GM21529 (cell line): ENCODE measurements around the gene RHEBL1.

Source experiments
- ATAC-seq: cut with Tn5 transposase; IDR thresholded peaks from one replicate; pipeline ENCODE4 v1.9.1; 2021; ENCODE audit not compliant: unreplicated experiment

Gene RHEBL1

GRCh38 chr12:49055092-49055491, 14.7 kb downstream of the RHEBL1 start:
- no peak for ATAC-seq

GRCh38 chr12:49054524-49054923, 15.3 kb downstream of the RHEBL1 start:
- no peak for ATAC-seq

- ATAC-seq = no peak
Observed at GRCh38 chr12:49054096-49054495, 15.7 kb downstream of the RHEBL1 start.

- no peak for ATAC-seq
Observed at GRCh38 chr12:49052451-49053208, 17.1 kb downstream of the RHEBL1 start.

GRCh38 chr12:49051777-49052438, 17.9 kb downstream of the RHEBL1 start:
- no peak for ATAC-seq

GRCh38 chr12:49051373-49051764, 18.4 kb downstream of the RHEBL1 start:
- ATAC-seq = no peak

- no peak for ATAC-seq
Observed at GRCh38 chr12:49050507-49051372, 19.0 kb downstream of the RHEBL1 start.

- no peak for ATAC-seq
Observed at GRCh38 chr12:49049566-49050224, 20.1 kb downstream of the RHEBL1 start.

- ATAC-seq = no peak
Observed at GRCh38 chr12:49048953-49049352, 20.8 kb downstream of the RHEBL1 start.

- no peak for ATAC-seq
Observed at GRCh38 chr12:49046129-49046895, 23.5 kb downstream of the RHEBL1 start.

- ATAC-seq = no peak
Observed at GRCh38 chr12:49044660-49045059, 25.1 kb downstream of the RHEBL1 start.

- ATAC-seq = no peak
Observed at GRCh38 chr12:49043856-49044258, 25.9 kb downstream of the RHEBL1 start.

- ATAC-seq = no peak
Observed at GRCh38 chr12:49043241-49043640, 26.5 kb downstream of the RHEBL1 start.

GRCh38 chr12:49041881-49042484, 27.8 kb downstream of the RHEBL1 start:
- no peak for ATAC-seq

GRCh38 chr12:49041036-49041880, 28.5 kb downstream of the RHEBL1 start:
- ATAC-seq = no peak

- no peak for ATAC-seq
Observed at GRCh38 chr12:49040364-49040855, 29.4 kb downstream of the RHEBL1 start.

- no peak for ATAC-seq
Observed at GRCh38 chr12:49039421-49040363, 30.1 kb downstream of the RHEBL1 start.
